Adipose tissue (tissue), 3 donors: ENCODE measurements around the gene CMSS1. TPM values are rescaled to one million over a fixed set of nuclear protein-coding genes. Genes with fewer than 3 reads are reported as not detected.

Source experiments
- H3K27ac ChIP-seq: one replicate; pipeline ENCODE4 v1.5.1; 2013; ENCODE audit warnings: low read depth, low read length
- WGBS, 3 donors: extraction: QIAGEN DNeasy Blood & Tissue Kit; methylation state at CpG; one replicate each; pipeline ENCODE4 v1.1.7; 2013; 5-methylcytosine and 5-hydroxymethylcytosine counted together
- polyA plus RNA-seq, 3 donors: library from polyadenylated mRNA; stranded (reverse); fragments of 200-250 nt; gene quantifications; one replicate each; pipeline ENCODE4 v1.2.3, GENCODE V29; 2013
- donor health status: healthy with polysubstance abuse.
- donor health status: Bipolar disorder and iron deficiency.
- donor health status: healthy.

CMSS1 gene
- polyA plus RNA-seq, 3 donors: 19.7 to 30.5 (median 27.6) TPM

- no peak overlapping the region for H3K27ac ChIP-seq
- WGBS, 3 donors: 96 to 100% (median 96%) methylated on average over 1 of the region's 1 CpG
Measured at GRCh38 chr3:99990179-99990578, 172.5 kb downstream of the CMSS1 start.

- 67 to 93% (median 81%) methylated on average over 2 of the region's 2 CpGs for WGBS, 3 donors
- no peak overlapping the region for H3K27ac ChIP-seq
Measured at GRCh38 chr3:99997293-99997692, 179.6 kb downstream of the CMSS1 start.

- 96 to 100% (median 98%) methylated on average over 2 of the region's 2 CpGs for WGBS, 3 donors
Measured at GRCh38 chr3:99999536-99999935, 181.9 kb downstream of the CMSS1 start.

GRCh38 chr3:100001083-100001482 is 183.4 kb downstream of the CMSS1 start:
- 95 to 97% (median 96%) methylated on average over 3 of the region's 3 CpGs for WGBS, 3 donors
- H3K27ac ChIP-seq: no peak overlapping the region

More at GRCh38 chr3:99999536-99999935, 181.9 kb downstream of the CMSS1 start:
- no peak overlapping the region for H3K27ac ChIP-seq

- no peak overlapping the region for H3K27ac ChIP-seq
- 85 to 96% (median 96%) methylated on average over 8 of the region's 8 CpGs for WGBS, 3 donors
Measured at GRCh38 chr3:100001526-100002270, 184.0 kb downstream of the CMSS1 start.

- H3K27ac ChIP-seq: no peak overlapping the region
- WGBS, 3 donors: 50 to 55% (median 55%) methylated on average over 4 of the region's 4 CpGs
Measured at GRCh38 chr3:100002599-100003350, 185.1 kb downstream of the CMSS1 start.

- WGBS, 3 donors: 88 to 96% (median 96%) methylated on average over 4 of the region's 4 CpGs
- H3K27ac ChIP-seq: no peak overlapping the region
Measured at GRCh38 chr3:100003609-100004503, 186.2 kb downstream of the CMSS1 start.

- 59 to 79% (median 76%) methylated on average over 1 of the region's 1 CpG for WGBS, 3 donors
- no peak overlapping the region for H3K27ac ChIP-seq
Measured at GRCh38 chr3:100004931-100005330, 187.3 kb downstream of the CMSS1 start.

GRCh38 chr3:100005665-100006393 is 188.2 kb downstream of the CMSS1 start:
- 74 to 95% (median 75%) methylated on average over 2 of the region's 2 CpGs for WGBS, 3 donors
- H3K27ac ChIP-seq: no peak overlapping the region

- WGBS, 3 donors: 38 to 68% (median 60%) methylated on average over 2 of the region's 2 CpGs
Measured at GRCh38 chr3:100006570-100007271, 189.1 kb downstream of the CMSS1 start.

GRCh38 chr3:100007313-100007712 is 189.7 kb downstream of the CMSS1 start:
- no peak overlapping the region for H3K27ac ChIP-seq
- WGBS, 3 donors: 92 to 95% (median 94%) methylated on average over 3 of the region's 3 CpGs

More at GRCh38 chr3:100006570-100007271, 189.1 kb downstream of the CMSS1 start:
- no peak overlapping the region for H3K27ac ChIP-seq

- no peak overlapping the region for H3K27ac ChIP-seq
Measured at GRCh38 chr3:100008081-100008698, 190.5 kb downstream of the CMSS1 start.

GRCh38 chr3:100009276-100010086 is 191.8 kb downstream of the CMSS1 start:
- 68 to 82% (median 80%) methylated on average over 5 of the region's 5 CpGs for WGBS, 3 donors
- no peak overlapping the region for H3K27ac ChIP-seq

- 97 to 100% (median 97%) methylated on average over 1 of the region's 1 CpG for WGBS, 3 donors
- H3K27ac ChIP-seq: no peak overlapping the region
Measured at GRCh38 chr3:100010087-100010417, 192.4 kb downstream of the CMSS1 start.

- no peak overlapping the region for H3K27ac ChIP-seq
Measured at GRCh38 chr3:100018806-100019205, 201.1 kb downstream of the CMSS1 start.

- H3K27ac ChIP-seq: no peak overlapping the region
- WGBS, 3 donors: 81 to 95% (median 84%) methylated on average over 1 of the region's 1 CpG
Measured at GRCh38 chr3:100019719-100020118, 202.1 kb downstream of the CMSS1 start.
